ENCODE data around the gene SMPD3.

SMPD3 gene

GRCh38 chr16:68380676-68381362 lies 67.5 kb downstream of the SMPD3 start:
- DNase-seq: no peak

GRCh38 chr16:68380348-68380670 lies 68.0 kb downstream of the SMPD3 start:
- no peak for DNase-seq

GRCh38 chr16:68379472-68380347 lies 68.6 kb downstream of the SMPD3 start:
- no peak for DNase-seq

GRCh38 chr16:68378436-68379415 lies 69.6 kb downstream of the SMPD3 start:
- no peak for DNase-seq

- no peak for DNase-seq
Observed at GRCh38 chr16:68377667-68378393, 70.5 kb downstream of the SMPD3 start.

- DNase-seq: no peak
Observed at GRCh38 chr16:68377221-68377620, 71.1 kb downstream of the SMPD3 start.

- no peak for DNase-seq
Observed at GRCh38 chr16:68376590-68376989, 71.7 kb downstream of the SMPD3 start.

- no peak for DNase-seq
Observed at GRCh38 chr16:68375801-68376536, 72.3 kb downstream of the SMPD3 start.

- no peak for DNase-seq
Observed at GRCh38 chr16:68374961-68375660, 73.2 kb downstream of the SMPD3 start.

GRCh38 chr16:68374246-68374805 lies 74.0 kb downstream of the SMPD3 start:
- no peak for DNase-seq

GRCh38 chr16:68373528-68374245 lies 74.6 kb downstream of the SMPD3 start:
- DNase-seq: no peak

GRCh38 chr16:68372806-68373205 lies 75.5 kb downstream of the SMPD3 start:
- DNase-seq: no peak

GRCh38 chr16:68372381-68372720 lies 76.0 kb downstream of the SMPD3 start:
- DNase-seq: no peak

- no peak for DNase-seq
Observed at GRCh38 chr16:68371706-68372380, 76.5 kb downstream of the SMPD3 start.

GRCh38 chr16:68371276-68371651 lies 77.0 kb downstream of the SMPD3 start:
- DNase-seq: no peak

- no peak for DNase-seq
Observed at GRCh38 chr16:68370581-68371275, 77.6 kb downstream of the SMPD3 start.

- DNase-seq: no peak
Observed at GRCh38 chr16:68369697-68370580, 78.4 kb downstream of the SMPD3 start.

- no peak for DNase-seq
Observed at GRCh38 chr16:68369168-68369567, 79.1 kb downstream of the SMPD3 start.
